ENCODE data around the gene EYA3. TPM values are rescaled to one million over a fixed set of nuclear protein-coding genes. Genes with fewer than 3 reads are reported as not detected.

Gene EYA3
- total and polyA plus RNA-seq, 2 donors (not counting 3 experiments of a cell fraction or from before 2014, with no cell fraction given) = 12.7 to 33.0 TPM

DNA sequence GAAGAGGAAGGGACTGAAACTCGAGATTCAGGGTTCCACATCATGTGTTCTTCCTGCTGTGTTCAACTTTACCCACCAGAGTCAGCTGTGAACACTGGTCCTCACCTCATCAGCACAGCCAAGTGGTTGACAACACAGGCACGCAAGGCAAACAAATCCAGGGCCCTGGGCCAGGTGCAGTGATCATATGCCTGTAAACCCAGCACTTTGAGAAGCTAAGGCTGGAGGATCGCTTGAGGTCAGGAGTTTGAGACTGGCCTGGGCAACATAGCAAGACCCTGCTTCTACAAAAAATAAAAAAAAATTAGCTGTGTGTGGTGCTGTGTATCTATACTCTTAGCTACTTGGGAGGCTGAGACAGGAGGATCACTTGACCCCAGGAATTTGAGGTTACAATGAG lies 137.0 kb downstream of the EYA3 start:
- no peaks in the 10 kb centered on the region for H3K4me1 ChIP-seq (ENCODE audit: control insufficient read depth, extremely low read depth, insufficient read depth, low read length)
- no TSS peak for BruUV-seq (replicated peaks)
- H3K79me2 ChIP-seq (ENCODE audit: control insufficient read depth, insufficient read depth, low read length) = no peaks in the 10 kb centered on the region
- CTCF ChIA-PET = interaction anchor here (1.0 to 1.5 kb wide), 3 partner anchors 9 to 94 kb away, joined by 3 to 4 read pairs (median 3); partner anchors contain the start of gene SMPDL3B
- dilution Hi-C loops (cut with MboI; ENCODE audit: extremely low pct_ligation_motif_present, low sequenced_read_pairs) (no loop called here), intact Hi-C loops (cut with micrococcal nuclease) (no loop called here)
- no peaks in the 10 kb centered on the region for H3K9me1 ChIP-seq (replicated peaks; ENCODE audit: control insufficient read depth, extremely low read depth, insufficient read depth, low read length)
- H3K9ac ChIP-seq (replicated peaks; ENCODE audit: extremely low read depth, insufficient read depth, low read length) = no peak overlapping the region
- DNase-seq (ENCODE audit: low read depth, low spot score) (no peak), FAIRE-seq (no peak)
- no peaks in the 10 kb centered on the region for H4K20me1 ChIP-seq (replicated peaks; ENCODE audit: control insufficient read depth, extremely low read depth, insufficient read depth, low read length)
- POLR2A ChIA-PET = no interaction called here
- H2AFZ ChIP-seq (ENCODE audit: low read depth, low read length) = no peak overlapping the region
- peaks cover 0 to 2% of the 10 kb centered on the region in 2 experiments for H3K27me3 ChIP-seq (ENCODE audit: control insufficient read depth in 2 of 2, insufficient read depth in 2 of 2, low read length in 2 of 2)
- no peak overlapping the region for H3K27ac ChIP-seq (ENCODE audit: insufficient read depth, low read depth, low read length)
- H3K9me3 ChIP-seq (replicated peaks; ENCODE audit: control insufficient read depth, insufficient read depth, low read length) = no peaks in the 10 kb centered on the region
- no peak overlapping the region for H3K4me3 ChIP-seq (replicated peaks in 1 of 3; ENCODE audit: insufficient read depth in 1 of 3, low read depth in 1 of 3, low read length in 3 of 3)
- TF ChIP-seq JUN (IDR thresholded peaks at IDR 0.05; ENCODE audit: borderline replicate concordance, insufficient read depth, insufficient read length, low read depth) = no peak
- TF ChIP-seq FOS (IDR thresholded peaks at IDR 0.05; ENCODE audit: borderline replicate concordance, insufficient read depth, low read length) = no peak
- TF ChIP-seq CTCF (IDR thresholded peaks at IDR 0.05; ENCODE audit: extremely low read depth in 1 of 2, insufficient read depth in 1 of 2, low read depth in 1 of 2, low read length in 2 of 2) = no peak
- TF ChIP-seq GATA2 (IDR thresholded peaks at IDR 0.05; ENCODE audit: insufficient read depth, insufficient read length, low read depth, low read length) = no peak
- TF ChIP-seq MYC (IDR thresholded peaks at IDR 0.05; ENCODE audit: low read depth, low read length) = no peak
- H3K36me3 ChIP-seq (ENCODE audit: control insufficient read depth in 2 of 2, extremely low read depth in 1 of 2, insufficient read depth in 2 of 2, low read length in 2 of 2) = no peaks in the 10 kb centered on the region
- no peak overlapping the region for H3K4me2 ChIP-seq (ENCODE audit: insufficient read depth, low read length)

DNA sequence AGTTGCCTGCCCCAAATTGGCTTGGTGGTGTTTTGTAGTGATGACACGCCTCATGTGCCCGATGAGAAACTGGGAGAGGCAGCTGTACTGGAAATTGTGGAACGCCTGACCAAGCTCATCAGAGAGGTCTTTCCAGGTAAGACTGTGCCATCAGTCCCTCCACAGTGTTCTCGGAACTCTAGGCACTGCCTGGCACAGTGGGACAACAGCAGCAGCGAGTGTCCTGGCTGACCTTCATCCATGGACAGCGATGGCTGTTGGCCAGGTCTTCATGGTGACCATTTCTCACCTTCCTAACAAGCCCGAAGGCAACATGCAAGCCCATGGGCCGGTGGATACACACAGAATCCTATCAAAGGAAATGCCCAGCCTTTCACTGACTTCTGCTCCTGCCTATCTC lies 139.4 kb downstream of the EYA3 start:
- H3K79me2 ChIP-seq (ENCODE audit: control insufficient read depth, insufficient read depth, low read length) = no peaks in the 10 kb centered on the region
- H3K9me1 ChIP-seq (replicated peaks; ENCODE audit: control insufficient read depth, extremely low read depth, insufficient read depth, low read length) = no peaks in the 10 kb centered on the region
- H2AFZ ChIP-seq (ENCODE audit: low read depth, low read length) = no peak overlapping the region
- H3K9me3 ChIP-seq (replicated peaks; ENCODE audit: control insufficient read depth, insufficient read depth, low read length) = no peaks in the 10 kb centered on the region
- TF ChIP-seq EZH2 (IDR thresholded peaks at IDR 0.05; ENCODE audit: borderline replicate concordance, low read depth, low read length, severe bottlenecking) = no peak
- no peak for TF ChIP-seq POLR2A (IDR thresholded peaks at IDR 0.05; ENCODE audit: low read depth, low read length)
- TF ChIP-seq MAX (IDR thresholded peaks at IDR 0.05; ENCODE audit: insufficient read depth, insufficient read length) = no peak
- no peak for TF ChIP-seq CTCF (IDR thresholded peaks at IDR 0.05; ENCODE audit: extremely low read depth in 1 of 2, insufficient read depth in 1 of 2, low read depth in 1 of 2, low read length in 2 of 2)
- no peak for TF ChIP-seq MYC (IDR thresholded peaks at IDR 0.05; ENCODE audit: low read depth, low read length)
- no peak for TF ChIP-seq GATA2 (IDR thresholded peaks at IDR 0.05; ENCODE audit: insufficient read depth, insufficient read length, low read depth, low read length)
- TF ChIP-seq POLR2AphosphoS5 (IDR thresholded peaks at IDR 0.05; ENCODE audit: insufficient read depth, low read depth, low read length) = no peak
- no peak for TF ChIP-seq JUN (IDR thresholded peaks at IDR 0.05; ENCODE audit: borderline replicate concordance, insufficient read depth, insufficient read length, low read depth)
- TF ChIP-seq FOS (IDR thresholded peaks at IDR 0.05; ENCODE audit: borderline replicate concordance, insufficient read depth, low read length) = no peak
- intact Hi-C loops (cut with micrococcal nuclease) (no loop called here), dilution Hi-C loops (cut with MboI; ENCODE audit: extremely low pct_ligation_motif_present, low sequenced_read_pairs) (no loop called here)
- FAIRE-seq (no peak), DNase-seq (ENCODE audit: low read depth, low spot score) (no peak)
- no peak overlapping the region for H3K9ac ChIP-seq (replicated peaks; ENCODE audit: extremely low read depth, insufficient read depth, low read length)
- no peak overlapping the region for H3K4me2 ChIP-seq (ENCODE audit: insufficient read depth, low read length)
- no peak overlapping the region for H3K4me3 ChIP-seq (replicated peaks in 1 of 3; ENCODE audit: insufficient read depth in 1 of 3, low read depth in 1 of 3, low read length in 3 of 3)
- H4K20me1 ChIP-seq (replicated peaks; ENCODE audit: control insufficient read depth, extremely low read depth, insufficient read depth, low read length) = no peaks in the 10 kb centered on the region
- H3K4me1 ChIP-seq (ENCODE audit: control insufficient read depth, extremely low read depth, insufficient read depth, low read length) = no peaks in the 10 kb centered on the region
- H3K36me3 ChIP-seq (ENCODE audit: control insufficient read depth in 2 of 2, extremely low read depth in 1 of 2, insufficient read depth in 2 of 2, low read length in 2 of 2) = no peaks in the 10 kb centered on the region
- H3K27ac ChIP-seq (ENCODE audit: insufficient read depth, low read depth, low read length) = no peak overlapping the region
- CTCF ChIA-PET = interaction anchor here (0.9 to 1.3 kb wide), 2 partner anchors 8 to 12 kb away, joined by 3 to 4 read pairs; no protein-coding TSS in a partner anchor
- POLR2A ChIA-PET = no interaction called here
- no TSS peak for BruUV-seq (replicated peaks)
- H3K27me3 ChIP-seq (ENCODE audit: control insufficient read depth in 2 of 2, insufficient read depth in 2 of 2, low read length in 2 of 2) = peaks cover 0 to 2% of the 10 kb centered on the region in 2 experiments

All from endothelial cell of umbilical vein (primary cell).